Panc1 (cell line): ENCODE measurements around the gene AFG3L2. TPM values are rescaled to one million over a fixed set of nuclear protein-coding genes. Genes with fewer than 3 reads are reported as not detected.

Source experiments
- ATAC-seq: fragments of 200-7000 bp; cut with Tn5 transposase; 2 replicates; pipeline ENCODE4 v1.9.1; 2020; ENCODE audit warnings: mild to moderate bottlenecking, moderate library complexity
- BruUV-seq: library from RNA; stranded (reverse); fragments of 400-500 nt; replicated peaks from 2 replicates; lab custom pipeline; 2021; lab: Mats Ljungman, UMichigan
- CTCF ChIA-PET: fragments of 300-600 bp; sonication (Branson Sonifier 250); formaldehyde crosslinking; loops from one replicate; lab custom pipeline; 2022; ENCODE audit warnings: antibody characterized with exemption; lab: Charles Lee
- POLR2A ChIA-PET: fragments of 300-600 bp; sonication (Branson Sonifier 250); formaldehyde crosslinking; loops from one replicate; lab custom pipeline; 2022; ENCODE audit warnings: antibody characterized with exemption; lab: Charles Lee
- DNase-seq: peaks from one replicate; pipeline ENCODE4 v3.0.0-alpha.2; 2010; ENCODE audit warnings: low read depth, low spot score
- H3K27ac ChIP-seq: 2 replicates; pipeline ENCODE4 v1.5.1; 2011; ENCODE audit warnings: mild to moderate bottlenecking, low read length, inconsistent platforms
- H3K27me3 ChIP-seq: fragments of 200-500 bp; sonication (Bioruptor generic); 2 replicates; pipeline ENCODE4 v1.6.0; 2014; ENCODE audit warnings: low read length, inconsistent platforms; ENCODE audit not compliant: control insufficient read depth, insufficient read depth
- H3K36me3 ChIP-seq: fragments of 200-500 bp; sonication (Bioruptor generic); 2 replicates; pipeline ENCODE4 v1.5.1; 2014; ENCODE audit warnings: inconsistent platforms, mild to moderate bottlenecking, low read length, moderate library complexity; ENCODE audit not compliant: control insufficient read depth, insufficient read depth
- H3K4me1 ChIP-seq: 2 replicates; pipeline ENCODE4 v1.5.1; 2011; ENCODE audit warnings: inconsistent platforms, mild to moderate bottlenecking, low read length, moderate library complexity; ENCODE audit not compliant: control insufficient read depth, insufficient read depth
- H3K4me3 ChIP-seq, 2 experiments: 2 replicates each; pipeline ENCODE4 v1.5.1; 2011 to 2012; ENCODE audit warnings: low read depth in 2 of 2, low read length in 2 of 2, mild to moderate bottlenecking in 2 of 2, inconsistent platforms in 1 of 2, moderate library complexity in 1 of 2
- H3K9me3 ChIP-seq: fragments of 200-500 bp; sonication (Bioruptor generic); 2 replicates; pipeline ENCODE4 v1.5.1; 2014; ENCODE audit warnings: low read depth, mild to moderate bottlenecking, inconsistent platforms, low read length, moderate library complexity; ENCODE audit not compliant: control insufficient read depth, insufficient read depth
- CTCF ChIP-seq: fragments of 450-650 bp; IDR thresholded peaks from 2 replicates; pipeline ENCODE4 v1.5.1; 2017; ENCODE audit warnings: mild to moderate bottlenecking
- POLR2AphosphoS5 ChIP-seq: IDR thresholded peaks from 2 replicates; pipeline ENCODE4 v1.6.1; 2012; ENCODE audit warnings: mild to moderate bottlenecking, low read depth, low read length, moderate library complexity
- REST ChIP-seq, 2 experiments: IDR thresholded peaks; 2 replicates each; pipeline ENCODE4 v1.6.1; 2011 to 2012; ENCODE audit warnings: low read depth in 2 of 2, control low read depth in 1 of 2, low read length in 1 of 2, mild to moderate bottlenecking in 1 of 2, moderate library complexity in 1 of 2; ENCODE audit not compliant: insufficient read depth in 1 of 2
- SIN3A ChIP-seq: IDR thresholded peaks from 2 replicates; pipeline ENCODE4 v1.6.1; 2012; ENCODE audit warnings: low read depth, mild to moderate bottlenecking, low read length, moderate library complexity, borderline replicate concordance; ENCODE audit not compliant: insufficient read depth
- TCF7L2 ChIP-seq: IDR thresholded peaks from 2 replicates; pipeline ENCODE4 v1.6.1; 2011; ENCODE audit warnings: mild to moderate bottlenecking, low read depth, low read length, inconsistent platforms
- in situ Hi-C: cut with HindIII; loops from 2 replicates; pipeline ENCODE4 v1.10.0; 2016; ENCODE audit warnings: low sequenced_read_pairs, low pct_unique_long_range_greater_than_20kb
- intact Hi-C: fragments of 100-400 bp; cut with micrococcal nuclease; formaldehyde crosslinking; loops from one replicate; pipeline ENCODE4 v1.10.0; 2022; ENCODE audit not compliant: unreplicated experiment
- total RNA-seq: library from RNA; stranded (reverse); gene quantifications from one replicate; pipeline ENCODE4 v1.2.1, GENCODE V29; 2021; ENCODE audit not compliant: unreplicated experiment

The AFG3L2 gene
- total RNA-seq, 1 experiment from 2014 or later = 58.0 TPM

- in situ Hi-C loops (no loop called here), intact Hi-C loops (no loop called here)
- ATAC-seq = no peak
- ChIA-PET POLR2A (interaction anchor here (0.7 to 0.9 kb wide), 2 partner anchors 13 to 31 kb away, joined by 4 read pairs; no protein-coding TSS in a partner anchor), CTCF (interaction anchor here (0.6 kb wide), 1 partner anchor 218 kb away, joined by 3 read pairs; no protein-coding TSS in a partner anchor)
- DNase-seq = no peak
- BruUV-seq = no TSS peak
- Histone ChIP-seq H3K4me3 (no peak overlapping the region), H3K27me3 (no peaks in the 10 kb centered on the region), H3K36me3 (no peaks in the 10 kb centered on the region), H3K27ac (no peak overlapping the region), H3K9me3 (no peaks in the 10 kb centered on the region), H3K4me1 (no peaks in the 10 kb centered on the region)
- TF ChIP-seq REST (IDR thresholded peaks at IDR 0.05; ENCODE audit: insufficient read depth in 1 of 2, low read depth in 2 of 2, low read length in 1 of 2) (no peak), SIN3A (no peak), CTCF (no peak), POLR2AphosphoS5 (no peak), TCF7L2 (no peak)
These were observed 97.1 kb downstream of the AFG3L2 start for GRCh38 chr18:12279781-12280531.

Other genes with a start within 250 kb of the AFG3L2 start
- gene CIDEA, start 122.9 kb downstream of the AFG3L2 start, total RNA-seq = not detected
- gene TUBB6, start 69.0 kb downstream of the AFG3L2 start, total RNA-seq = 125 TPM
- 9.3 TPM for gene PRELID3A, start 30.7 kb upstream of the AFG3L2 start, total RNA-seq